Endothelial cell of hepatic sinusoid (primary cell): Measurements from ENCODE around the gene MYO7B.

Experiments
- in situ Hi-C: cut with HindIII; loops from 2 replicates; pipeline ENCODE4 v1.10.0; 2017; ENCODE audit warnings: low sequenced_read_pairs

The MYO7B gene

DNA sequence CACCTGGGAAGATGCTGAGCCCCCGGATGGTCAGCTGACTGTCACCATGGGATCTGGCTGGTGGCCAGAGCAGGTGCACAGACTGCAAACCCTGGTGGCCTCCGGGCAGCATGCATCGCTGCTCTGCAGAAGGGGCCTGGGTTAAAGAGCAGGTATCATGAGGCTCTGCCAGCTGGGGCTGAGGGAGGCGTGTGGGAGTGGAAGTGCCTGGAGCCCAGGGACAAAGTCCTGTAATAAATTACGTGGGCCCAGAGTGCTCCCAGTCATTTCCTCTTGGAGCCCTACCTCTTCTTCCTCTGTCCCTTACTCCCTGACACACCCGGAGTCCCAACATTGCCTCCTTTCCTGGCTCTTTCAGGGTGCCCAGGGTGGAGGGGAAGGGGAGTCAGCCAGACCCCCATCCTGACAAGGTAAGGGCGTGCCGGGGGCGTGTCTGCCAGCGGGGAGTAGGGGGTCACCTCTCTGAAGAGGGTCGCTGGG is at the start of gene MYO7B:
Gene MYO7B, plus strand, starts transcription at position 262 of the 480 bp plus-strand sequence. CDS start 24,040 bp downstream, outside the sequence.
- in situ Hi-C loops: no loop called here

DNA sequence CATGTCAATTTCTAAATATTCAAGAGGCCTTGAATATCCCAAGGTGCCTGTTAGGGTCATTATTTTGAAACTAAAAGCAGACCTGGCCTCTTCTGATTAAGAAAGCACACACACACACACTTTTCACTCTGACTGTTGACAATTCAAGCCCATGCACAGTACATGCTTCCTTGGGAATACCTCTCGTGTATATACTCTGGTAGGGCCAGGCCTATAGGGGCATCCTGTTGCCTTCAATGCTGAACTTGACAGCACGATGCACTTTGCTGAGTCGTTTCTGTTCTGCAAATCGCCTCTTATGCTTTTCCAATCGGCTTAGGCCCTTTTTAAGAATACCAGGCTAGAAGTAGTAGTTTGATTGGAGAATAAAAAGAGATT is 49.8 kb upstream of the MYO7B start:
- in situ Hi-C loops: no loop called here

DNA sequence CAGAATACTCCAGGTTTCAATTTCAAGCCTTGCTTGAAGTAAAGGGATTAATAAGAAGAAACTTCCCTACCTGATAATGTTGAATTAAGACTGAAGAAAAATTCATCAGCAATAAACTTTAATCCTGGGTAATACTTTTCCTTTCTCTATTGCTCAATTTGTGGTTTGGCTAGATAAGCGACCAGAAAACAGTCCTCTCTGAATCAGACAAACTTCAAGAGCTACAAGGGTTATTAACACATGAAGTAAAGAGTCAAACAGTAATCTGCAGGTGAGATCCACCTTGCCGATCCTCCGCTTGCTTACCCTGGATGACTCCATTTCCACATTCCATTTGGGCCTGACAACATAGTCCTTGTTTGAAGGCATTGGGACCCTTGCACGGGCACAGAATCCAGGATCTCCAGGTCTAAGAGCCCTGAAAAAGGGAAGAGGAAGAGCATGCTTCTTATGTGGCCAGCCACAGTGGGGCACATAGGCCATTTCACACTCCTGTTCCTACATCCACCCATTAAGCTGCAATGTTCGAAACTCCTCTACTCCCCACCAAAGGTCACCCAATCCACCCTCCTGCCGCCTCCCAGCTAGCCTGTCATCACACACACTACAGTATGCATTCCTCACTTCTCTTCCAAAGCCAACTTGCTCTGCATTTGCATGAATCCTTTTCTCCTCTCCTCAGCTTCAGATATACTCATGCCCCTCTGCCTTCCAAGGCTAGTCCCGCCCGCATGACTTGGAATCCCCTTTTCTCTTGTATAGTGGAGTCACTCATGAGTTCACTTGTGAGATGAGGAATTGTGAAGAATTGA is 49.0 kb upstream of the MYO7B start:
- in situ Hi-C loops: no loop called here

GRCh38 chr2:127490283-127490682 is 45.2 kb upstream of the MYO7B start:
- in situ Hi-C loops: no loop called here

GRCh38 chr2:127498386-127498785 is 37.1 kb upstream of the MYO7B start:
- in situ Hi-C loops: no loop called here

DNA sequence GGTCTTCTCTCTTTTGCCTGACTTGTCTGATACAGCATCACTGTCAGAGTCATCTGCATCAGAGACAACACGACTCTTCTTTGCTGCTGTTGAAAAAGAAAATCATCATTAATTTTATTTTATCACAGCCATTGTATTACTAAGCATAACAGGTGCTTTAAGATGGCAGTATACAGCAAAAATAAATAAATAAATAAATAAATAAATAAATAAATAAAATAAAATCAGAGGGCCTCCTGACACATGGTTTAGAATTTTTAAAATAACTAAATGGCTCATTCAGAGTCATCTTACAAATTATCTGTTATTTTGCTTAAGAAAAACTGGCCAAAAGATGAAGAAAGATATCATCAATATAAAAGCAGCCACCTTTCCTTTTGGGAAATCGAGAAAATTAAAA is 32.0 kb upstream of the MYO7B start:
- in situ Hi-C loops: no loop called here

GRCh38 chr2:127504552-127505430 is 30.7 kb upstream of the MYO7B start:
- in situ Hi-C loops: loop anchor here (5.0 kb wide), 1 partner anchor 43 kb away; no protein-coding TSS in a partner anchor

DNA sequence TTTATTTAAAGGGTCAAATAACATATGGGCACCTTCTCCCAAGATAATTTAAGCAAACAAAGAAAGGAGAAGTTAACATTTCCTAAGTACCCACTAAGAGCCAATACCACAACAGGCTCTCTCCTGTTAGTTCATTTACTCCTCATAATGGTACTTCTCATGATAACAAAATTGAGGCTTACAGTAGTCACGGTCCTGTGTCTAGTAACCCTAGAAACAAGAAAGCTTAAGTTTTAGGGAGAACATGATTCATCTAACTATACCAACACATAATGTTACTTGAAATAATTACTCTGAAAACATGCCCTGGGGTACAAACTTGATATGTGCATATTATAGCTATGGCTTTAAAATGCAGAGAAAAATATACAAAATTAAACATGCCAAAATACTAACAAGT is 29.0 kb upstream of the MYO7B start:
- in situ Hi-C loops: loop anchor here (5.0 kb wide), 1 partner anchor 41 kb away; no protein-coding TSS in a partner anchor

GRCh38 chr2:127508023-127508630 is 27.4 kb upstream of the MYO7B start:
- in situ Hi-C loops: loop anchor here (5.0 kb wide), 1 partner anchor 39 kb away; no protein-coding TSS in a partner anchor

DNA sequence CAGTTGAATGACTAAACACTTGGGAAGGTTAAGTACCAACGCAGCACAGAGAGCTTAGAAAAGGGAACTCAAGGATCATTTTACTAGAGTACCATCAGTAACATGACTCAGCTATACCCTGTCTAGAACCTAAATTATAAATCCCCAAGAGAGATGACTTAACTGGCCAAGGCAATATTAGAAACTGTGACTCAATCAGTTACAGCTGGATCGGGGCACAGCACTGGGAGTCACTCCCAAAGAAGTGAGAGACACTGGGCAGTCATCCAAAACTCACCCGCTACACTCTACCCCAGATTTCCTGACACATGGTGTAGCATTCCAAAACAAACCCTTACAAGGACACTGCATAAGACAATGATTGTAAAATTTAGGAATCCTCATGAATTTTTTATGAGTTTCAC is 26.9 kb upstream of the MYO7B start:
- in situ Hi-C loops: loop anchor here (5.0 kb wide), 1 partner anchor 39 kb away; no protein-coding TSS in a partner anchor

- in situ Hi-C loops: no loop called here
Measured at GRCh38 chr2:127510073-127510472, 25.4 kb upstream of the MYO7B start.

- in situ Hi-C loops: no loop called here
Measured at GRCh38 chr2:127511090-127511695, 24.3 kb upstream of the MYO7B start.

DNA sequence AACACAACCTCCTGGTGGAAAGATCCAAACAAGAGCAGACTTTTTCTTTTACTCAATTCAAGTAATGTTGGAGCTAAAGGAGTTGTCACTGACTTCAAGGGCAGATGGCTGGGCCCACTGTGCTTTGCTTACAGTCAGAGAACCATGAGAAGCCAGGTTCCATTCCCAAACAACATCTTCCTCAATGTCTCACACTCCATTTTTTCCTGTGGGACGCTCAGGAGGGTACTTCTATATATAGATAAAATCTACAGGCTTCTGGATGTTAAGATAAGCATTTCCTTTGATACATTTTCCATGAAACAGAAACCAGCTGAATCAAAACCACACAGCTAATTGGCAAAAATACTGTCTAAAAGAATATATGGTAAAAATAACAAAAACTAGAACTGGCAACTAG is 23.6 kb upstream of the MYO7B start:
- in situ Hi-C loops: no loop called here

- in situ Hi-C loops: no loop called here
Measured at GRCh38 chr2:127512362-127512761, 23.1 kb upstream of the MYO7B start.

GRCh38 chr2:127514076-127514475 is 21.4 kb upstream of the MYO7B start:
- in situ Hi-C loops: no loop called here

GRCh38 chr2:127514485-127514884 is 21.0 kb upstream of the MYO7B start:
- in situ Hi-C loops: no loop called here

- in situ Hi-C loops: no loop called here
Measured at GRCh38 chr2:127515383-127515915, 20.0 kb upstream of the MYO7B start.

- in situ Hi-C loops: no loop called here
Measured at GRCh38 chr2:127516041-127516762, 19.3 kb upstream of the MYO7B start.

DNA sequence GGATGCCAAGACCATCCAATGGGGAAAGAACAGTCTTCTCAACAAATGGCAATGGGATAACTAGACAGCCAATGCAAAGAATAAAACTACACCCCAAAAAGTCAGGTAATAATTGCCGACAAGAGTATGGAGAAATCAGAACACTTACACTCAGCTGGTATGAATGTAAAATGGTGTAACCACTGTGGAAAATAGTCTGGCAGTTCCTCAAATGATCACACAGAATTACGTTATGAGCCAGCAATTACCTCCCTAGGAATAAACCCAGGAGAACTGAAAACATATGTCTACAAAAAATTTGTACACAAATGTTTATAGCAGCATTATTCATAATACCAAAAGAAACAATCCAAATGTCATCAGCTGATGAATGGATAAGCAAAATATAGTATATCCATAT is 18.0 kb upstream of the MYO7B start:
- in situ Hi-C loops: no loop called here

DNA sequence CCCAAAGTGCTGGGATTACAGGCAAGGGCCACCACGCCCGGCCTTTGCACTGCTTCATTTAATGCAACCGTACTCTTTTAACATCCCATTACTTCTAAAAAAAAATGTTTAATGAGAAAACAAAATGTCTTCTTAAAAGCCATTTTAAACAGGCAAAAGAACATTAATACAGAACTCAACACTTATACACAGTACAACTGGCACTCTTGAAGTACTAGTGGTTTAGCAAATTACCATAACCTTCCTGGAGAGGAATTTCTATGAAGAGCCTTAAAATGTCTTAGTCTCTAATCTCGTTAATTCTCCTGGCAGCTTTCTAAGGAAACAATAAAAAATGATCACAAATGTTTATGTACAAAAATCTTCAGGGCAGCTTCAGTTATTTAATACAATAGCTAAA is 15.1 kb upstream of the MYO7B start:
- in situ Hi-C loops: no loop called here
